HG02870 (cell line): ENCODE measurements around the gene SNTA1.
"Not testable (repeated sequence)": the region's sequence is repeated elsewhere in the genome, so short reads cannot be mapped to it uniquely, and the experiment has no call there.

ENCODE experiments used
- ATAC-seq: cut with Tn5 transposase; IDR thresholded peaks from one replicate; pipeline ENCODE4 v1.9.1; 2021; ENCODE audit warnings: mild to moderate bottlenecking, moderate library complexity; ENCODE audit not compliant: unreplicated experiment

The SNTA1 gene

GRCh38 chr20:33466303-33466646 lies 22.7 kb upstream of the SNTA1 start:
- ATAC-seq, result no peak

- no peak for ATAC-seq
Measured at GRCh38 chr20:33465481-33466302, 22.1 kb upstream of the SNTA1 start.

DNA sequence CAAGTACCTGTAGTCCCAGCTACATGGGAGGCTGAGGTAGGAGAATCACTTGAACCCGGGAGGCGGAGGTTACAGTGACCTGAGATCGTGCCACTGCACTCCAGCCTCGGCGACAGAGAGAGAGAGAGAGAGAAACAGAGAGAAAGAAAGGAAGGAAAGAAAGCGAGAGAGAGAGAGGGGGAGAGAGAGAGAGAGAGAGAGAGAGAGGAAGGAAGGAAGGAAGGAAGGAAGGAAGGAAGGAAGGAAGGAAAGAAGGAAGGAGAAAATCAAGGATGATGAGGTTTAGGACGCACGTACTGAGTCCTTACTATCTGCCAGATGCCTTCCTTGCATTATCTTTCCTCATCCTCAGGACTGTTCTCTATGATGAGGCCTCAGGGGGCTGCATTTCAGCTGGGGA lies 21.2 kb upstream of the SNTA1 start:
- ATAC-seq, result not testable (repeated sequence)

GRCh38 chr20:33463332-33464101 lies 20.0 kb upstream of the SNTA1 start:
- ATAC-seq, result no peak

DNA sequence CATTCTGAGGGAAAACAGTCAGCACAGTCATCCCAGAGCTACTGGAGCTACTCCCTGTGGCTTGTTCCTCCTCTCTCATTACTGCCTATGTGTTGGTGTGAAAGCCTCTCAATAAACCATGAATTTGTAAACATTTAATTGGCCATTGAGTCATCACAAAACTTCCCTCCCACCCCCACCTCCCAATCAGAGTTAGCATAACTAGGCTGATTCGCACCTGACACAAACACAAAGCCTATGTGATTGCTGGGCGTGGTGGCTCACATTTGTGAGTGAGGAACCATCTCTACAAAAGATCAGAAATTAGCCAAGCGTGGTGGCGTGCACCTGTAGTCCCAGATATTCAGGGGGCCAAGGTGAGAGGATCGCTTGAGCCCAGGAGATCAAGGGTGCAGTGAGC lies 17.1 kb upstream of the SNTA1 start:
- ATAC-seq, result no peak

GRCh38 chr20:33459599-33459998 lies 16.0 kb upstream of the SNTA1 start:
- ATAC-seq, result no peak

DNA sequence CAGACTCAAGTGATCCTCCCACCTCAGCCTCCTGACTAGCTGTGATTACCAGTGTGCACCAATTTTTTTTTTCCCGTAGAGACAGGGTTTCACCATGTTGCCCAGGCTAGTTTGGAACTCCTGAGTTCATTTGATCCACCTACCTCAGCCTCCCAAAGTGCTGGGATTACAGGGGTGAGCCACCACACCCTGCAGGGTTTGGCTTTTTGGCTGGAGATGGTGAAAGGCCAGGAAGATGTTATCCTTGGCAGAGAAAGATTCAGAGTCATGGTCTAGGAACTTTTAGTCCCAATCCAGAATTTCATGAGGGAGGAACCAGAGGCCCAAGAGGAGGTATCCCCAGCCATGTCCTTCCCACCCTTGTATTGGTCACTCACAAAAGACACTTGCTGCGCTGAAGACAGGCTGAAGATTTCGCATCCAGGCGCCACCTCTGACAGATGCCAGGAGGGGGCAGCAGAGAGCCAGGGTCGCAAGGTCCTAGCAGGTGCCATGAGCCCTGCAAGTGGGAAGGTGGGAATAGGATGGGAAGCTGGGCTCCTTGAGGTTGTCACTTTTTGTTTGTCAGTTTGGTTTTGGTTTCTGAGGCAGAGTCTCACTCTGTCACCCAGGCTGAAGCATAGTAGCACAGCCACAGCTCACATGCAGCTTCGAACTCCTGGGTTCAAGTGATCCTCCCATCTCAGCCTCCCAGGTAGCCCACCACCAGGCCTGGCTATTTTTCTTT lies 13.5 kb upstream of the SNTA1 start:
- ATAC-seq, result peak; percentile 63

DNA sequence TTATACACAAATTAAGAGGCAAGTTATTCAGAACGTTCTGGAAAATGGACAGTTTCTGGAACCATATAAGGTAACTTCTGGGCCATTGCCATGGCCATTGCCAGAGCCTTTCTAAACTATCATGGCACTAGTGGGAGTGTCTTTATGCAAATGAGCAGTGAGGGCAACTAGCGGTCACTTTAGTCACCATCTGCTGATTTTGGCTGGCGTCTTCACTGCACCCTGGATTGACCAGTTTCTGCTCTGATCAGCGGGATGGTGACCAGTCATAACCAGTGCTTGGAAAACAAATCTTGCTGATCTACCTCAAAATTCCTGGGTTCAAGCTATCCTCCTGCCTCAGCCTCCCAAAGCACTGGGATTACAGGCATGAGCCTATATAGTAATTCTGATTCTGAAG lies 7.3 kb upstream of the SNTA1 start:
- no peak for ATAC-seq

GRCh38 chr20:33445881-33446625 lies 2.5 kb upstream of the SNTA1 start:
- no peak for ATAC-seq

- no peak for ATAC-seq
Measured at GRCh38 chr20:33444797-33445560, 1.4 kb upstream of the SNTA1 start.

DNA sequence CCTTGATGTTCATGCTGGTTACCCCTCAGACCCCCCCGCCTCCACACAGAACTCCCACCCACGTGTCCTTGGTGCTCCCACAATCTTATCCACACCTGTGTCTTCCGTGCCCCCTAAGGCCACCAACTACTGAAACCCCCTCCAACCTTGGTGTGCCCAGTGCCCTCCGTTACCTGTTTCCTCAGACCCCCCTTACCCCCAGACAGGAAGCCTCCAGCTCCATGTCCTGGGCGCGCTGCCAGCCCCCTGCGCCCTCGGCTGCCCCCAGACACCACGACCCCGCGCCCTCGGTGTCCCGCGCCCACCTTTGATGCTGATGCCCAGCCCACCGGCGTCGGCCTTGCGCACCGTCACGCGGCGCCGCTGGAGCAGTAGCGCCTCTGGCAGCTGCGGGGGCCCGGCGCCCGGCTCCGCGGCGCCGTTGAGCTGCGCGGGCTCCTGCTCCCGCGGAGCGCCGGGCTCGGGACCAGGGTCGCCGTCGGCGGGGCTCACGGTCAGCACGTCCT lies 504 bp downstream of the SNTA1 start:
- peak; percentile 26 for ATAC-seq

- ATAC-seq, result no peak
Measured at GRCh38 chr20:33442136-33443005, 1.2 kb downstream of the SNTA1 start.

DNA sequence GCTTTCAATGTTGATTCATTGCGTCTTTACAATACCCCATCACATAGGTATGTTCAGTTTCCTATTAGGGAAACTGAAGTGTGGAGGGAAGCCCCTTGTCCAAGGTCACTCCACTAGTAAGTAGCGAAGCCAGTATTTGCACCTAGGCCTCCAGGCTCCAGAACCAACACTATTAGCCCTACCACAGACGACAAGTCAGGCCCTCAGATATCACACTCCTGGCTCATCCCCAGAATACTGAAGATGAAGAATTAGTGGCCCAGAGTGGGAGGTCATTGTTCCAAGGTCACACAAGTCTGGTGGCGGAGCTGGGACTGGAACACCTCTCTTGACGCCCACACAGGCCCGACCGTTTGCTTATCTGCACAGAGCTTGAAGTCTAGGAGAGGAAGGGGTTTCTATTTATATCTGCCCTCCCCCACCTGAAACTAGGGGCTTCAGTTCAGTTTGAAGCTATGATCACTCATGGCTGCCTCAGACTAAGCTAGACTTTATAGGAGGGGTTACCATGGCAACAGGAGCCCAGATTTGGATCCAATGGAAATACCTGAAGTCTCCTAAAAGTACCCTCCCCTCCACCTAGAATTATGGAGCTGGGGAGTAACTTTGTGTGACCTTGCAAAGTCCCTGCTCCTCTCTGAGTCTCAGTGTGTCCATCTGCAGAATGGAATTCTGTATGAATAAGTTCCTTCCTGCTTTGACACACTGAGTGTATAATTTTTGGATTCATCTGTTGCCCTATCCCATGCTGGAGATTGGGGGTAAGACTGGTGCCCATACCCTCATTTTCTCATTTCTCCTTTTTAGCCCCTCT lies 2.2 kb downstream of the SNTA1 start:
- no peak for ATAC-seq

- not testable (repeated sequence) for ATAC-seq
Measured at GRCh38 chr20:33440562-33440961, 3.0 kb downstream of the SNTA1 start.

- ATAC-seq, result no peak
Measured at GRCh38 chr20:33438481-33438880, 5.1 kb downstream of the SNTA1 start.

DNA sequence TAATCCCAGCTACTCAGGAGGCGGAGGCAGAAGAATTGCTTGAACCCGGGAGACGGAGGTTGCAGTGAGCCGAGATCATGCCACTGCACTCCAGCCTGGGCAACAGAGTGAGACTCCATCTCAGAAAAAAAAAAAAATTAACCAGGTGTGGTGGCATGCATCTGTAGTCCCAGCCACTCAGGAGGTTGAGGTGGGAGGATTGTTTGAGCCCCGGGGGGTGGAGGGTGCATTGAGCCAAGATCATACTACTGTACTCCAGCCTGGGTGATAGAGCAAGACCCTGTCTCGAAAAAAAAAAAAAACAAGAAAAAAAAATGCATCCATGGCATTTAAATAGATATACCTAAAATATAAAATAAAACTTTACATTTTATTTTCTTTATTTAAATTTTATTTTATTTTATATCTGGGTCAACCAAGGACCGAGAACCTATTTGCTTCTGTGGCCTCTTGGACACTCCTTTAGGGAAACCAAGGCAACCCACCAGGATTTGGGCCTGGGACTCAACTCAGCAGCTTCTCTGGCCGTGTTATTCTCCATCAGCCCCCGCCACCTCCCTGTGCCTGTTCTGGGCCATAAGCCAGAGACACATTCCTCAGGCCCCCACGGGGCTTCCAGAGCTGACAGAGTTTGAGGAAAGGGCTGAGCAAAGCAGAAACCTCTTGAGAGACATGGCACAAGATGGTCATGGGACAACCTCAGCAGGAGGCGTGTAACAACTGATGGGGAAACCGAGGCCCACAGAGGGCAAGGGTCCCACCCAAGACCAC lies 6.2 kb downstream of the SNTA1 start:
- no peak for ATAC-seq

DNA sequence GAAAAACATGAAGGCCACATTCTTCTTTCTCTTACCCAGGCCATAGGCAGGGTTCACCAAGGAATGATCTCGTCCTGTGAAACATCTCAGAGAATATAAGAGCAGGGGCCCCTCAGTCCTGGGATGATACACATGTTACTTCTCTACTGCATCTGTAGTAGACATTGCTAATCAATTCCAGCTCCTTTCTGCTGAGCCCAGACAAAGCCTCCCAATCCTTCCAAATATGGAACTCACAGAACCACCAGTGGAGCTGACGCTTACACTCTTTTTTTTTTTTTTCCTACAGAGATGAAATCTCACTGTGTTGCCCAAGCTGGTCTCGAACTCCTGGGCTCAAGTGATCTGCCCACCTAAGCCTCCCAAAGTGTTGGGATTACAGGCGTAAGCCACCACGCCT lies 9.1 kb downstream of the SNTA1 start:
- no peak for ATAC-seq
